Measurements from ENCODE around the gene IDS. TPM values are rescaled to one million over a fixed set of nuclear protein-coding genes. Genes with fewer than 3 reads are reported as not detected.

The IDS gene
- polyA plus RNA-seq, 1 of the 3 experiments (the other 2 are of a cell fraction), result 78.4 TPM

DNA sequence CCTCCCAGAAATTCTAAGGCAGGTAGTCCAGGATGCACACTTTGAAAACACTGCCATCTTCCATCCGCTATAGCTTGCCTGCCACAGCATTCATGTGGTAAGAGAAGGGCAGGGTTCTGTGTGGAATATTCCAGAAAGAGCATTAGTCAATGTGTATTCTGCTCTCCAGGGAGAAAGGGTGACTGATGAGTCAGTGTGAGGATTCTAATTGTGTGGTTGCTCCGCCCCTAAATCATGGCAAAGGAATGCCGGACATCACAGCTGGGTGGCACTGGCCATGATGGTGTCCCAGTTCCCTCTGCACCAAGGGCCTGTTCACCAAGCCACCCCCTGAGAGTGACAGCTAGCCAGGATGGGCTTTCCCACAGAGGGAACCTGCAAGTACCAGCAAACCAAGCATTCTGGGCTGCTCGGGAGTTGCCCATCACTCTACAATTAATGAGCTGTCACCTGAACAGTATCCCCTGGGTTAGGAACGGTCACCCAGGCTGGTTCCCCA lies 9.5 kb downstream of the IDS start:
- peak overlapping the region in 1 of 2 experiments; percentile 22; a peak in 2 of 4 replicates for H3K27ac ChIP-seq (ENCODE audit: low read depth in 2 of 2, low read length in 1 of 2)

DNA sequence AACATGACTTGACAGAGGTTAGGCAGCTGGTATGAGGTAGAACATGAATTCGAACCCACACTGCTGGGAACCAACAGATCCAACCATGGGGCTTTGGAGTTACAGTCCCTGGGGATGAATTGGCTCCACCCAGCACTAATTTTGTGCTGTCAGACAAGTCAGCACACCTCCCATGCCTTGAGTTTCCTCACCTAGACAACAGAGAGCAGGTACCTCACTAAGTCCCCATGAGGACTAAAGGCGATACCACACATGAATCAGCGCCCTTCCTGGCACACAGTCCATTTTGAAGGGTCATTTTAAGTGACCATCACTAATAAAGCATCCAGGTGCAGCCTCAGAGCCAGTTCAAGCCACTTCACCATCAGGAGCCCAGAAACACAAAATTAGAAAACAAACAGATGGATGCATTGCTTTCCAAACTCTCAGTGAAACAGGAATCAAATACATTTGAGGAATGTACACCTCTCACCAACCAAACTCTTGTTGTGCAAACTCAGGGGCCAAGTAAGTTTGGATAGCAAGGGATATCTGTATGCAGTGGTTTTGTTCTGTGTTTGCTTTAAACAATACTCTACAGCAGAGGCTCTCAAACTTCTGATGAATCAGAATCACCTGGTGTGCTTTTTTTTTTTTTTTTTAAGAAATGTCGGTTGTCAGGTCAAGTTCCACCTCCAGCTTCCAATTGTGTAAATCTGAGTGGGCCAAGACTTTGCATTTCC lies 10.1 kb downstream of the IDS start:
- H2AFZ ChIP-seq (ENCODE audit: low read depth), result no peak overlapping the region
- no peak for DNase-seq
- TF ChIP-seq GABPA (IDR thresholded peaks at IDR 0.05; ENCODE audit: low read depth), result no peak
- TF ChIP-seq ELF1 (IDR thresholded peaks at IDR 0.05), result no peak
- TF ChIP-seq, protein P1, sequence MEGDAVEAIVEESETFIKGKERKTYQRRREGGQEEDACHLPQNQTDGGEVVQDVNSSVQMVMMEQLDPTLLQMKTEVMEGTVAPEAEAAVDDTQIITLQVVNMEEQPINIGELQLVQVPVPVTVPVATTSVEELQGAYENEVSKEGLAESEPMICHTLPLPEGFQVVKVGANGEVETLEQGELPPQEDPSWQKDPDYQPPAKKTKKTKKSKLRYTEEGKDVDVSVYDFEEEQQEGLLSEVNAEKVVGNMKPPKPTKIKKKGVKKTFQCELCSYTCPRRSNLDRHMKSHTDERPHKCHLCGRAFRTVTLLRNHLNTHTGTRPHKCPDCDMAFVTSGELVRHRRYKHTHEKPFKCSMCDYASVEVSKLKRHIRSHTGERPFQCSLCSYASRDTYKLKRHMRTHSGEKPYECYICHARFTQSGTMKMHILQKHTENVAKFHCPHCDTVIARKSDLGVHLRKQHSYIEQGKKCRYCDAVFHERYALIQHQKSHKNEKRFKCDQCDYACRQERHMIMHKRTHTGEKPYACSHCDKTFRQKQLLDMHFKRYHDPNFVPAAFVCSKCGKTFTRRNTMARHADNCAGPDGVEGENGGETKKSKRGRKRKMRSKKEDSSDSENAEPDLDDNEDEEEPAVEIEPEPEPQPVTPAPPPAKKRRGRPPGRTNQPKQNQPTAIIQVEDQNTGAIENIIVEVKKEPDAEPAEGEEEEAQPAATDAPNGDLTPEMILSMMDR (IDR thresholded peaks at IDR 0.05), result no peak
- no peak for TF ChIP-seq RAD21 (IDR thresholded peaks at IDR 0.05; ENCODE audit: low read length)
- no peak for TF ChIP-seq TAF1 (IDR thresholded peaks at IDR 0.05; ENCODE audit: borderline replicate concordance, low read depth, low read length)
- no peak for TF ChIP-seq USF1 (IDR thresholded peaks at IDR 0.05; ENCODE audit: borderline replicate concordance, low read depth)
- TF ChIP-seq IRF3 (IDR thresholded peaks at IDR 0.05; ENCODE audit: low read depth, low read length), result no peak
- no peak for TF ChIP-seq TCF12 (IDR thresholded peaks at IDR 0.05)
- TF ChIP-seq, protein P2, sequence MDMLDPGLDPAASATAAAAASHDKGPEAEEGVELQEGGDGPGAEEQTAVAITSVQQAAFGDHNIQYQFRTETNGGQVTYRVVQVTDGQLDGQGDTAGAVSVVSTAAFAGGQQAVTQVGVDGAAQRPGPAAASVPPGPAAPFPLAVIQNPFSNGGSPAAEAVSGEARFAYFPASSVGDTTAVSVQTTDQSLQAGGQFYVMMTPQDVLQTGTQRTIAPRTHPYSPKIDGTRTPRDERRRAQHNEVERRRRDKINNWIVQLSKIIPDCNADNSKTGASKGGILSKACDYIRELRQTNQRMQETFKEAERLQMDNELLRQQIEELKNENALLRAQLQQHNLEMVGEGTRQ (IDR thresholded peaks at IDR 0.05; ENCODE audit: borderline replicate concordance, low read depth, low read length), result no peak
- H3K4me1 ChIP-seq (ENCODE audit: control insufficient read depth in 1 of 2, insufficient read depth in 2 of 2, low read depth in 1 of 2, low read length in 1 of 2), result no peaks in the 10 kb centered on the region; a peak in 1 of 4 replicates
- CTCF ChIA-PET, result interaction anchor here (0.8 to 2.5 kb wide), 2 partner anchors 17 to 22 kb away, joined by 4 to 8 read pairs; no protein-coding TSS in a partner anchor
- no peak overlapping the region for H3K4me2 ChIP-seq
- H3K9me2 ChIP-seq, result no peaks in the 10 kb centered on the region
- no peaks in the 10 kb centered on the region for H3K9me3 ChIP-seq
- H3K4me3 ChIP-seq (ENCODE audit: low read depth in 2 of 2, low read length in 1 of 2), result no peak overlapping the region
- peaks cover 35 to 56% of the 10 kb centered on the region in 2 experiments for H3K36me3 ChIP-seq (replicated peaks in 1 of 2; ENCODE audit: control insufficient read depth in 1 of 2, insufficient read depth in 2 of 2, low read length in 1 of 2)
- H3K9ac ChIP-seq, result no peak overlapping the region
- no peaks in the 10 kb centered on the region for H3K27me3 ChIP-seq (ENCODE audit: insufficient read depth)
- POLR2A ChIA-PET, result no interaction called here
- H4K20me1 ChIP-seq (ENCODE audit: insufficient read depth), result peaks cover 18% of the 10 kb centered on the region; the same call in 1 of the 2 replicates
- H3K27ac ChIP-seq (ENCODE audit: low read depth in 2 of 2, low read length in 1 of 2), result peak overlapping the region in 1 of 2 experiments; percentile 22; a peak in 2 of 4 replicates
- no peaks in the 10 kb centered on the region for H3F3A ChIP-seq (replicated peaks; ENCODE audit: insufficient read depth)
- whole genome bisulfite sequencing (ENCODE audit: low lambda C conversion rate), result 23% methylated on average over 4 of the region's 4 CpGs
- H3K79me2 ChIP-seq (ENCODE audit: insufficient read depth), result no peaks in the 10 kb centered on the region

More for the DNA sequence above, 9.5 kb downstream of the IDS start:
- Histone ChIP-seq H3K27me3 (ENCODE audit: insufficient read depth) (no peaks in the 10 kb centered on the region), H3K36me3 (replicated peaks in 1 of 2; ENCODE audit: control insufficient read depth in 1 of 2, insufficient read depth in 2 of 2, low read length in 1 of 2) (peaks cover 38 to 57% of the 10 kb centered on the region in 2 experiments), H3F3A (replicated peaks; ENCODE audit: insufficient read depth) (no peaks in the 10 kb centered on the region), H3K9me3 (no peaks in the 10 kb centered on the region), H3K9me2 (no peaks in the 10 kb centered on the region), H4K20me1 (ENCODE audit: insufficient read depth) (peaks cover 18% of the 10 kb centered on the region; the same call in 1 of the 2 replicates), H3K4me3 (ENCODE audit: low read depth in 2 of 2, low read length in 1 of 2) (no peak overlapping the region), H3K9ac (no peak overlapping the region), H3K79me2 (ENCODE audit: insufficient read depth) (no peaks in the 10 kb centered on the region), H3K4me1 (ENCODE audit: control insufficient read depth in 1 of 2, insufficient read depth in 2 of 2, low read depth in 1 of 2, low read length in 1 of 2) (no peaks in the 10 kb centered on the region; a peak in 1 of 4 replicates), H3K4me2 (no peak overlapping the region), H2AFZ (ENCODE audit: low read depth) (no peak overlapping the region)
- 58% methylated on average over 3 of the region's 5 CpGs for WGBS (ENCODE audit: low lambda C conversion rate)
- ChIA-PET POLR2A (no interaction called here), CTCF (interaction anchor here (0.8 to 2.5 kb wide), 2 partner anchors 16 to 23 kb away, joined by 4 to 8 read pairs; no protein-coding TSS in a partner anchor)
- DNase-seq, result no peak
- no peak for TF ChIP-seq TEAD4 (IDR thresholded peaks at IDR 0.05; ENCODE audit: borderline replicate concordance, insufficient read depth)
- no peak for TF ChIP-seq CHD2 (IDR thresholded peaks at IDR 0.05; ENCODE audit: low read length, partially characterized antibody)
- TF ChIP-seq FOSL2 (IDR thresholded peaks at IDR 0.05; ENCODE audit: borderline replicate concordance, low read depth), result peak; percentile 23; the same call in 1 of the 2 replicates
- no peak for TF ChIP-seq NFIC (IDR thresholded peaks at IDR 0.05; ENCODE audit: borderline replicate concordance)

Data from SK-N-SH (cell line).